GM12873 (cell line): ENCODE measurements around the gene EMSY.

Experiments used
- TF ChIP-seq, protein P1 (sequence below): IDR thresholded peaks from 2 replicates; pipeline ENCODE4 v1.5.1; 2012; ENCODE audit warnings: low read depth, mild to moderate bottlenecking, moderate library complexity, low read length, control low read depth; ENCODE audit not compliant: insufficient read depth; ENCODE audit errors: missing control alignments

Gene EMSY

DNA sequence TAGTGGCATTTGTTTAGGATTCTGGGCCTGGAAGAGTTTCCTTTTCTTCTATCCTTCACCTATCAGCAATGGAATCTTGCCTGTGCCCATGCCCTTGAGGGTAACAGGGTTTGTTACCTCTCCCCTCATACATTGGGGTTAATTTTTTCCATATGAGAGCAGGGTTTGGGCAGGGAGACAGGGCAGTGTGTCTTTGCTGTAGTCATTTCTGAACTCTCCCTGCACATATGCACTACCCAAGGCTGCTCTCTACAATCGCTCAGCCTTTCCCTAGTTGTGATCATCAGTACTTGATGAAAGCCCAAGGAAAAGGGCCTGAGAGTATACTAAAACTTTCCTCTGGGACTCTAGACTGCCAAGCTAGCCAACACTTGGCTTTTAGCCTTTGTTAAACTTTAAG, 130.1 kb downstream of the EMSY start:
- TF ChIP-seq, protein P1, sequence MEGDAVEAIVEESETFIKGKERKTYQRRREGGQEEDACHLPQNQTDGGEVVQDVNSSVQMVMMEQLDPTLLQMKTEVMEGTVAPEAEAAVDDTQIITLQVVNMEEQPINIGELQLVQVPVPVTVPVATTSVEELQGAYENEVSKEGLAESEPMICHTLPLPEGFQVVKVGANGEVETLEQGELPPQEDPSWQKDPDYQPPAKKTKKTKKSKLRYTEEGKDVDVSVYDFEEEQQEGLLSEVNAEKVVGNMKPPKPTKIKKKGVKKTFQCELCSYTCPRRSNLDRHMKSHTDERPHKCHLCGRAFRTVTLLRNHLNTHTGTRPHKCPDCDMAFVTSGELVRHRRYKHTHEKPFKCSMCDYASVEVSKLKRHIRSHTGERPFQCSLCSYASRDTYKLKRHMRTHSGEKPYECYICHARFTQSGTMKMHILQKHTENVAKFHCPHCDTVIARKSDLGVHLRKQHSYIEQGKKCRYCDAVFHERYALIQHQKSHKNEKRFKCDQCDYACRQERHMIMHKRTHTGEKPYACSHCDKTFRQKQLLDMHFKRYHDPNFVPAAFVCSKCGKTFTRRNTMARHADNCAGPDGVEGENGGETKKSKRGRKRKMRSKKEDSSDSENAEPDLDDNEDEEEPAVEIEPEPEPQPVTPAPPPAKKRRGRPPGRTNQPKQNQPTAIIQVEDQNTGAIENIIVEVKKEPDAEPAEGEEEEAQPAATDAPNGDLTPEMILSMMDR: no peak

DNA sequence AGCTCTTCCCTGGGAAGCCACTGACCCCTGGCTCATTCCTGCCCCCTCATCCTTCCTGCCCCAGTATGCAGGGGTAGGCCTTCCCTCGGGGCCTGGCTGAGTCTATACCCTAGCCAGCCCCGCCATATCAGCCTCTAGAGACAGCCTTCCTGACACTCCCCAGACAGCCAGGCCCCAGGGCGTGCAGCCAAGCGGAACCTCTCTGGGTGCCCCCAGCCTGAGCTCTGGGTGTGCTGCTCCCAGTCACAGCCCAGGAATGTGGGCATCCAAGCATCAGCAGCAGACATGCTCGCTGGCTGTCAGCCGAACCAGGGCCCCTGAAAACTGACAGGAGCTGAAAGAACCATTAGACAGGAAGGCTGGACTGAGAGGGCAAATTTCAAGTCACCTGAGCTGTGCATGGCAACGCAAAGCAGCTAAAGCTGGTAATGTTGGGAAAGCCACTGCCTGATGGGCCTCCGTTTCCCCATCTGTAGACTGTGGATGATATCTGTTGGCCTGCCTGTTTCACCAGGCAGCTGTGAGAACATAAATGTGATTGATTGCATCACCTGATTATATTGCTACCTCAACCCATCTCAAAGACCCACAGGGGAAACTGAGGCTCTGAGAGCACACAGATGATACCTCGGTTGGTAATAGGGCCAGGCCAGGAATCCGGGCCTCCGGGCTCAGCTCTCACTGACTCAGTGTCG, 132.6 kb downstream of the EMSY start:
- TF ChIP-seq, protein P1: no peak

DNA sequence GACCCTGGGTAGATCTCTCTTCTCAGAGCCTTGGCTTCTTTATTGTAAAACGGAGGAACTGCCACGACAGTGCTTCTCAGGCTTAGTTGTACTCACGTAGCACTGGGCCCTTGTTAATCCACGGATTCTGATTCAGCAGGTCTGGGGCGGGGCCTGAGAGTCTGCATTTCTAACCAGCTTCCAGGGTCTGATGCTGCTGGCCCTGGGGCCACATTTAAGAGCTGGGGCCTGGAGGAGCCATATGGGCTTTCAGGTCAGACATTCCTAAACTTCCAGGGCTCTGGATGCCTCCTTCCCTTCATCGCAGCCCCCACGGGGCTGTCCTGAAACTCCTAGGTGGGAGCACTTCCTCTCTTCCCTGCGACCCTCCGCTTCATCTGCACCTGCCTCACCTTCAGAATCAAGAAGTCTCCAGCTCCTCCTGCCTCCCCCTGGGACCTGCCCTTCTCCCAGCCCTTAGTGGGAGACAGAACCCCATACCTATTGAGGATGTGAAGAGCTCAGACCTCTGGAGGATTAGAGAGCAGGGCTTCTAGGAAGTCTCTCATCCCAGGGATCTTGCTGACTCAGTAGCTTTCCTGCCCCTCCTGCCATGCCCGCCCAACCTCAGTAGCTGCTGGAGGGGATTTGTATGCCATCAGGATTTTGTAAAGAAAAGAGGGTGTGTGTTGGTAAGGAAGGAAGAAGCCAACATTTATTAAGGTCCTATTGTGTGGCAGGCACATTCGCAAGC, 133.3 kb downstream of the EMSY start:
- TF ChIP-seq, protein P1: no peak

DNA sequence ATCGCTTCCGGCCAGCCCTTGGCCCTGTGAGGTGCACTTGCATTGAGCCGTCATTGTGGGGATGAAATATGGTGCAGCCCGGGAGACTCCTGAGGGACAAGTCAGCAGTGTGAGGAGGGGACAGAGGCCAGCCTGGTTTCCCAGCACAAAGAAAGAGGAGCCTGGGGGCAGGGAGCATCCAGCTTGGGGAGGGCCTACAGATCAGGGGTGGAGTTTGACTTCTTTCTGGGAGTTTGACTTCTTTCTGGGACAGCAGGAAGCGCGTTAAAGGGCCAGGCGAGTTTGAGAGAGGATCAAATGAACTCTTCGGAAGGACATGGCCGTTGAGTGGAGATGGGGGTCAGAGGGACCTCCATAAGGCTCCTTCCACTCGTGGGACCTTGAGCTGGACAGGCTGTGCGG, 133.8 kb downstream of the EMSY start:
- TF ChIP-seq, protein P1: no peak

DNA sequence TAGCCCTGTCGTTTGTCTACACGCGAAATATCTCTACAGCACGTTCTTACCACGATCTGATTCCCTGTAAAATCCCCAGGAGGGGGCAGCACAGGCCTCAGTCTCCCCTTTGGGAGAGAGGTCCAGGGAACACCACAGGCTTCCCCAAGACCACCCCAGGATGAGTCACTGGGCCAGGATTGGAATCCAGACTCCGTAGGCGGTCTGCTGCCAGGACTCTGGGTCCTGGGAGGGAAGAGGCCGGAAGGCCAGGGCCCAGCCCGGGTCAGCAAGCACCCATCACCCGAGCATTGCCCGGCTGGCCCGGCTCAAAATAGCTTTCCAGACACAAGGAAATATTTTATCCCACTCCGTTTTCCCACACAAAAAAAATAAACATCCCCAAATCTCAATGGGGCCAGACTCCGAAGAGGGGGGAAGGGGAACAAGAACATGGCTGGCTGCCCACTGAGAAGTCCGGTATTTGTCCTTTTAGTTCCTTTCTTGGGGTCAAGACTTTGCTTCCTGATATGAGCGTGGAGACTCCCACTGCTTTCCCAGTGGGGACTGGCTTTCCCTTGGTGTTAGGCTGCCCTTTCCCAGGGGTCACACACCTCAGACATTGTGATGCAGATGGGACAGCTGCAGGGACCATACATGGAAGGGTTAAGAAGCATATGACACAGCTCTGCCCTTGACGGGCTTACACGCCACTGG, 134.4 kb downstream of the EMSY start:
- TF ChIP-seq, protein P1: peak; percentile 21

DNA sequence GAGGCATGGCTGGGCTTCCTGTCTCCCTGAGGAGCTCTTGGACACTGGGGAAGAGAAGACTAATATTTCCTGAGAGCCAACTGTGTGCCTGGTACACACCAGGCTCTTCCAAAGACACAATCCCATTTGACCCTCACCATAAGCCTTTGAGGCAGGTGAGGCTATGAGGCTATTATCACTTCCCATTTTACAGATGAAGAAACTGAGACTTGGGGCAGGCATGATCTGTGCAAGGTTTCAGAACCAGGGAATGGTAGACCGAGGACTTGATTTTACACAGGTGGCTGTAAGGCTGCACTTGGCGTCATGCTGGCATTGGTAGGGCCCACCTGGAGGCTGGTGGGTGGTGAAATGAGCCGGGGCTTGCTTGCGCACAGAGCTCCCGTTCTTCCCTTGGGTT, 134.9 kb downstream of the EMSY start:
- TF ChIP-seq, protein P1: no peak

DNA sequence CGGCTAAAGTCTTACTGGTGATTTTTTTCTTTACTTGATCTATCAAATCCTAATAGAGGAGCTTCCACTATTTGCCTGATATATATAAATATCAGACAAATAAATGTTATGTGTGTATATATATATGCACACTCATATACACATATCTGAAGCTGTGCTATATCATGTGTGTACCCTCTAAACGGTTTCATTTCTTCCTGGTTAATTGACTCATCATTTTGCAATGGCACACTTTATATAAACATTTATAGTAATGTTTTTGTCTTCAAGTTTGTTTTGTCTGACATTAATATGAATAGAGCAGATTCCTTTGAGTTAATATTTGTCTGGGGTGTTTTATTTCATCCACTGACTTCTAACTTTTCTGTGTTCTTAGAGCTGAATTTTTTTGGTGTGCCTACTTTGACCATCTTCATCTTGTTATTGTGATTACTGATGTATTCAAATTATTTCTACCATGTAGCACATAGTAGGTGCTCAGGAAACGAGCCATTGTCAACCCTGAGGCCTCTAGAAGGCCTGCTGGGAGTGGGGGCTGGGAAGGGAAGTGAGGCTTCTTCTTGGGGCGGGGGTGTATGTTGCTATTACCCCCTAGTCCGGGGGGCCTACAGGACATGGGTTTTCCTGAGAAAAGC, 143.1 kb downstream of the EMSY start:
- TF ChIP-seq, protein P1: no peak
